Measurements from ENCODE around the gene KRTAP12-1. TPM values are rescaled to one million over a fixed set of nuclear protein-coding genes. Genes with fewer than 3 reads are reported as not detected.
"Not testable (repeated sequence)": the region's sequence is repeated elsewhere in the genome, so short reads cannot be mapped to it uniquely, and the experiment has no call there.

The KRTAP12-1 gene
- total RNA-seq, 6 donors from 2014 or later, result not detected

DNA sequence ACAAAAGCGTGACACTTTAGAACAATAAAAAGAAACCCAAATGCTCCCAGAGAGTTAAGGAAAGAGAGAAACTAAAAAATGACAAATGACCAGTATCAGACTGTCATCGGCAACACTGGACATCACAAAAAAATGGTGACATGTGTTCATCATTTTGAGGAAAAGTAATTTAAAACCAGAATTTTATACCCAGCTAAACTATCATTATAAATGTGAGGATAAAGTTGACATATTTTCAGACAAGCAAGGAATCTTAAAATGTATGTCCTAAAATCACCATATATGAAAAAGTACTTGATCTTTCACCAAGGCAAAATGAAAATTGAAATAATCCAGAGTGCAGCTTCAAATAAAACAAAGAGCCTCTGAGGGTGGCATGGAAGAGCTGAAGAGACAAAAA lies 37.1 kb downstream of the KRTAP12-1 start:
- Histone ChIP-seq H3K4me3 (no peak overlapping the region), H3K9me3 (peaks cover 0 to 17% (median 3%) of the 10 kb centered on the region in 4 donors), H3K27me3 (no peaks in the 10 kb centered on the region), H3K27ac (no peak overlapping the region), H3K36me3 (no peaks in the 10 kb centered on the region), H3K4me1 (no peaks in the 10 kb centered on the region)
- 48 to 50% methylated on average over 2 of the region's 2 CpGs for WGBS, 2 donors
- DNase-seq (no peak), ATAC-seq (ENCODE audit: low FRiP score in 2 of 2) (no peak)
- TF ChIP-seq POLR2A (IDR thresholded peaks at IDR 0.05), result no peak
- TF ChIP-seq, protein P1, sequence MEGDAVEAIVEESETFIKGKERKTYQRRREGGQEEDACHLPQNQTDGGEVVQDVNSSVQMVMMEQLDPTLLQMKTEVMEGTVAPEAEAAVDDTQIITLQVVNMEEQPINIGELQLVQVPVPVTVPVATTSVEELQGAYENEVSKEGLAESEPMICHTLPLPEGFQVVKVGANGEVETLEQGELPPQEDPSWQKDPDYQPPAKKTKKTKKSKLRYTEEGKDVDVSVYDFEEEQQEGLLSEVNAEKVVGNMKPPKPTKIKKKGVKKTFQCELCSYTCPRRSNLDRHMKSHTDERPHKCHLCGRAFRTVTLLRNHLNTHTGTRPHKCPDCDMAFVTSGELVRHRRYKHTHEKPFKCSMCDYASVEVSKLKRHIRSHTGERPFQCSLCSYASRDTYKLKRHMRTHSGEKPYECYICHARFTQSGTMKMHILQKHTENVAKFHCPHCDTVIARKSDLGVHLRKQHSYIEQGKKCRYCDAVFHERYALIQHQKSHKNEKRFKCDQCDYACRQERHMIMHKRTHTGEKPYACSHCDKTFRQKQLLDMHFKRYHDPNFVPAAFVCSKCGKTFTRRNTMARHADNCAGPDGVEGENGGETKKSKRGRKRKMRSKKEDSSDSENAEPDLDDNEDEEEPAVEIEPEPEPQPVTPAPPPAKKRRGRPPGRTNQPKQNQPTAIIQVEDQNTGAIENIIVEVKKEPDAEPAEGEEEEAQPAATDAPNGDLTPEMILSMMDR (IDR thresholded peaks at IDR 0.05), result no peak
- no peak for TF ChIP-seq EP300 (IDR thresholded peaks at IDR 0.05)
- TF ChIP-seq POLR2AphosphoS5 (IDR thresholded peaks at IDR 0.05), result no peak

DNA sequence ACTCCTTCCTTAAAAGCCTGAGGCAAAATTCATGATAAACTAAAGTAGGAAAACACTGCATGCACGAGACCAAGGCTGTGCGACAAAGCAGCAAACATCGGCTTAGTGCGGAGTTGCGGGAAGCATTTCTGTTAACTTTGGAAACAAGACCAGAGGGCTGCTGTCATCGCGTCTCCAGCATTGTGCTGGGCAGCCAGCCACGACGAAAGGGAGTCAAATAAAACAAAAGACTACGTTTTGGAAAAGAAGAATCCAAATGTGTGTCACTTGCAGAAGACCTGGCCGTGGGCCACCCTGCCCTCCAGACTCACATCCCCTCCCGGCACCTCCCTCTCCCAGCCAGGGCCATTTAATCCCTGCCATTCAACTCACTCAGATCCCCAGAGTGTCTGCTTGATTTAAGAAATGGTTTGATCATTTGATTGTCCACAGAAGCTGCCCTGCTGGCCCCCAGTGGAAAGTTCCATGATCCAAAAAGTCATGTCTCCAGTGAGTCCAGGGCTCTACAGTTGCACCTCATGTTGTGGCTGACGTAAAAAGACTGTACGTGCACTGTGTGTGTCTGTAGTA lies 38.1 kb downstream of the KRTAP12-1 start:
- Histone ChIP-seq H3K27me3 (no peaks in the 10 kb centered on the region), H3K27ac (no peak overlapping the region), H3K4me3 (no peak overlapping the region), H3K4me1 (no peaks in the 10 kb centered on the region), H3K36me3 (no peaks in the 10 kb centered on the region), H3K9me3 (peaks cover 0 to 17% (median 3%) of the 10 kb centered on the region in 4 donors)
- ATAC-seq (ENCODE audit: low FRiP score in 2 of 2), result no peak
- TF ChIP-seq POLR2AphosphoS5 (IDR thresholded peaks at IDR 0.05) (no peak), POLR2A (IDR thresholded peaks at IDR 0.05) (no peak), EP300 (IDR thresholded peaks at IDR 0.05) (no peak)
- TF ChIP-seq, protein P1 (IDR thresholded peaks at IDR 0.05), result no peak
- no peak for DNase-seq
- WGBS, 2 donors, result 71 to 73% methylated on average over 14 of the region's 14 CpGs

DNA sequence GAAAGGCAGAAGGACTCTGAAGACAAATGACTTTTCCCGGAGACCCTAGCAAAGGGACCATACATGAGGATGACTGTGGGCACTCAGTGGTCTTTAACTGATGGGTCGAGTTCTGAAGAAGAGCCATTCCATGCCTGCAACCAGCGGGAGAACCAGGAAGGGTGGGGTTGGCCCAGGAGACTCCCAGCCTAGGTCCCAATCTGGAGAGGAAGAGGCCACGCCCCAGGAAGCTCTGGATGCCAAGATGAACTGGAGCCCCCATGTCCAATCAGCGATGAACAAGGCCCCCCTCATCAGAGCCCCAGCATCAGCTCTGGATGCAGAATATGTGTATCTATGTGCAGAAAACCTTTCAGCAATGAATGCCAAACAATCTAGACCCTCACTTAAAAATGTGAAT lies 41.2 kb downstream of the KRTAP12-1 start:
- TF ChIP-seq, protein P1 (IDR thresholded peaks at IDR 0.05), result no peak
- TF ChIP-seq EP300 (IDR thresholded peaks at IDR 0.05) (no peak), POLR2A (IDR thresholded peaks at IDR 0.05) (no peak), POLR2AphosphoS5 (IDR thresholded peaks at IDR 0.05) (no peak)
- 81 to 87% methylated on average over 3 to 5 of the region's 5 CpGs for WGBS, 2 donors

DNA sequence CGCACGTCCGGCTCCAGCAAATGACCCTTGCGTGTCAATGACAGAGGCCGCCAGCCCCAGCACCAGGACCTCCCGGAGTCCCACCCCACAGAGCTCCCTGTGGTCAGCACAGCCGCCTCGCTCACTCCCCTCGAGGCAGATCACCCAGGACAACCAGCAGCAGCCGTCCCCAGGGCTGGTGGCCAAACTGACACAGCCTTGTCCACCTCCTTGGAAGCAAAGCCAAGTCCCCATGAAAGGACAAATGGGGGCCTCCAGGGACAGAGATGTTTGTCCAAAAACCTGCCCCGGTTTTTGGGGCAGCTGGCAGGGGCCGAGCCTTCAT lies 42.7 kb downstream of the KRTAP12-1 start:
- Histone ChIP-seq H3K4me3 (no peak overlapping the region), H3K9me3 (peaks cover 0 to 6% (median 0%) of the 10 kb centered on the region in 4 donors), H3K27me3 (no peaks in the 10 kb centered on the region), H3K36me3 (no peaks in the 10 kb centered on the region), H3K27ac (no peak overlapping the region), H3K4me1 (no peaks in the 10 kb centered on the region)
- peak in 1 of 2 donors; percentile 43 for DNase-seq
- TF ChIP-seq EP300 (IDR thresholded peaks at IDR 0.05) (no peak), POLR2AphosphoS5 (IDR thresholded peaks at IDR 0.05) (no peak), POLR2A (IDR thresholded peaks at IDR 0.05) (no peak)
- TF ChIP-seq, protein P1 (IDR thresholded peaks at IDR 0.05), result no peak
- WGBS, 2 donors, result 89 to 95% methylated on average over 4 to 12 of the region's 12 CpGs
- ATAC-seq (ENCODE audit: low FRiP score in 2 of 2), result peak in 1 of 2 donors; percentile 8

More for the DNA sequence above, 41.2 kb downstream of the KRTAP12-1 start:
- ATAC-seq (ENCODE audit: low FRiP score in 2 of 2) (no peak), DNase-seq (no peak)
- no peak overlapping the region for H3K4me3 ChIP-seq
- no peaks in the 10 kb centered on the region for H3K27me3 ChIP-seq
- no peaks in the 10 kb centered on the region for H3K4me1 ChIP-seq
- H3K9me3 ChIP-seq, result peaks cover 0 to 17% (median 3%) of the 10 kb centered on the region in 4 donors
- no peaks in the 10 kb centered on the region for H3K36me3 ChIP-seq
- no peak overlapping the region for H3K27ac ChIP-seq

DNA sequence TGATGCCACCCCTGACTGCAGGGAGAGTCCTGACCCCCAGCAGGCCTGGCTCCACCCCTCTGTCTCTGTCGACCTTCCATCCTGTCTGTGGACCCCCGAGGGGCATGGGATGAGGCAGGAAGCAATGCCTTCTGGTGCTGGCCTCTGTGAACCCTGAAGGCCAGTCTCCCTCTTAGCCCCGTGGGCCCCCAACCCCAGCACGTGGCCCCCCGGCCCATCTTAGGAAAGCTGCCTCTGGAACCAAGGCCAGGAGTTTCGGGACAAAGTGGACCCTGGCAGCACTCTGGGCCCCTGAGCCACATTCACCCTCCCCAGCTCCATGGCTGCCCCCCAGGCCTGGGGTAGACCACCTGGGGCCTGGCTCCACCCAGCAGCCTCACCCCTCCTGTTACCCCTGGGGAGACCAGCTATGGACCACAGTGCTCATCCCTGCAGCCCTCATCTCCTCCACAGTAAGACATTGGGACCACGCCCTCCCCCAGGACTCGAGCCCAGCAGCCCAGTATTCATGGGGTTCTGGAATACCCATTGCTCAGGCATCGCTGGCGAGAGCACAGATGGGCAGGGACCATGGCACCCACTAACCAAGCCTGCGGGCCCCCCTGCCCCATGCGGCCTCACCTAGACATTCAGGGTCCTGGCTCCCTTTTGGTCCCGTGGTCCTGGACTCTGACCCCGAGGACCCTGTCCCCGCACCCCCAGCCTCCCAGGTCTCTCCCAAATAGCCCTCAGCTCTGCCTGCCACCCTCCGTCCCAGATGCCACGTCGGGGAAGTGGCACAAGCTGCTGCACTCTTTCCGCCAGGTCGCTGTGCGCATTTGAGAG lies 43.2 kb downstream of the KRTAP12-1 start:
- H3K27me3 ChIP-seq, H3K4me1 ChIP-seq, H3K4me3 ChIP-seq, H3K9me3 ChIP-seq, H3K36me3 ChIP-seq, H3K27ac ChIP-seq: not testable (repeated sequence)
- peak in 1 of 2 donors; percentile 6 for ATAC-seq (ENCODE audit: low FRiP score in 2 of 2)
- WGBS, 2 donors, result 91 to 100% methylated on average over 2 to 14 of the region's 21 CpGs
- DNase-seq, result peak in 1 of 2 donors; percentile 61

DNA sequence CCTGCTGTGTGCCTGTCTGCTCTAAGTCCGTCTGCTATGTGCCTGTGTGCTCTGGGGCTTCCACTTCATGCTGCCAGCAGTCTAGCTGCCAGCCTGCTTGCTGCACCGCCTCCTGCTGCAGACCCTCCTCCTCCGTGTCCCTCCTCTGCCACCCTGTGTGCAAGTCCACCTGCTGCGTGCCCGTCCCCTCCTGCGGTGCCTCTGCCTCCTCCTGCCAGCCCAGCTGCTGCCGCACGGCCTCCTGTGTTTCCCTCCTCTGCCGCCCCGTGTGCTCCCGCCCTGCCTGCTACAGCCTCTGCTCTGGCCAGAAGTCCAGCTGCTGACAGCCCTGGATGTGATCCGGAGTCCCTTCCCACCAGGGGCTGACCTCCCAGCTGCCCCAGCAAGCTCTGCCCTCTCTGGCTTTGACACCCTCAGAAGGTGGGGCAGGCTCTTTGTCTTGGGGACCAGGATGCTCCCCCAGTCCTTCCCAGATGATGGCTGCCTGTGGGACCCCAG lies 44.1 kb downstream of the KRTAP12-1 start:
- 80 to 82% methylated on average over 3 to 8 of the region's 12 CpGs for WGBS, 2 donors
- not testable (repeated sequence) for H3K4me3 ChIP-seq; H3K4me1 ChIP-seq; H3K27me3 ChIP-seq; H3K27ac ChIP-seq; ATAC-seq (ENCODE audit: low FRiP score in 2 of 2); H3K9me3 ChIP-seq; H3K36me3 ChIP-seq
- DNase-seq, result peak in 1 of 2 donors; percentile 65

Measured in upper lobe of left lung (tissue), 6 donors.